ENCODE measurements around the gene NFIX. TPM values are rescaled to one million over a fixed set of nuclear protein-coding genes. Genes with fewer than 3 reads are reported as not detected.

Gene NFIX
- total RNA-seq, 2 experiments from 2014 or later, result 4.7 to 5.0 TPM

DNA sequence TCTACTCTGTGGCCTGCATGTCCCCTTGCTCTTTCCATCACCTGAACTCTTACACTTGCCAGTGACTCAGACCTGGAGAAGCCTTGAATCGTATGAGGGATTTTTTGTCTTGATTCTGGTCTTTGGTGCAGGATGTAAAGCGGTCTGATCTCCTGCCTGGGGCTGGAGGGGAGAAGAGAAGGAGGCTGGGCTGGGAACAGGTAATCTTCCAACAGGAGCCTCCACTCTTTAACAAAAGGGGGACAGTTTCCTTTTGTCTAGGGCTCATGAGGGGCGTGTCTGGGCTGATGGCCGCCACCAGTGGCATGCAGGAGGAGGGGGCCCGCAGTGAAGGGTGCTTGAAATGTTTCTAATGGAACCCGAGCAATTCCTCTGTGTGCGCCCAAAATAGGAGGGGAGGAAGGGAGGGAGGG is 24.7 kb downstream of the NFIX start:
- intact Hi-C loops (cut with micrococcal nuclease), result no loop called here
- Mint-ChIP-seq H3K36me3 (ENCODE audit: low read depth) (peaks cover 4% of the 10 kb centered on the region), H3K27ac (no peak overlapping the region), H3K9me3 (no peaks in the 10 kb centered on the region), H3K4me3 (no peak overlapping the region), H3K27me3 (peaks cover 28% of the 10 kb centered on the region), H3K4me1 (ENCODE audit: low read depth) (peaks cover 18% of the 10 kb centered on the region)
- no peak for TF ChIP-seq CTCF (IDR thresholded peaks at IDR 0.05)
- ChIA-PET CTCF (no interaction called here), POLR2A (no interaction called here)
- no peak for DNase-seq
- ATAC-seq, result no peak

DNA sequence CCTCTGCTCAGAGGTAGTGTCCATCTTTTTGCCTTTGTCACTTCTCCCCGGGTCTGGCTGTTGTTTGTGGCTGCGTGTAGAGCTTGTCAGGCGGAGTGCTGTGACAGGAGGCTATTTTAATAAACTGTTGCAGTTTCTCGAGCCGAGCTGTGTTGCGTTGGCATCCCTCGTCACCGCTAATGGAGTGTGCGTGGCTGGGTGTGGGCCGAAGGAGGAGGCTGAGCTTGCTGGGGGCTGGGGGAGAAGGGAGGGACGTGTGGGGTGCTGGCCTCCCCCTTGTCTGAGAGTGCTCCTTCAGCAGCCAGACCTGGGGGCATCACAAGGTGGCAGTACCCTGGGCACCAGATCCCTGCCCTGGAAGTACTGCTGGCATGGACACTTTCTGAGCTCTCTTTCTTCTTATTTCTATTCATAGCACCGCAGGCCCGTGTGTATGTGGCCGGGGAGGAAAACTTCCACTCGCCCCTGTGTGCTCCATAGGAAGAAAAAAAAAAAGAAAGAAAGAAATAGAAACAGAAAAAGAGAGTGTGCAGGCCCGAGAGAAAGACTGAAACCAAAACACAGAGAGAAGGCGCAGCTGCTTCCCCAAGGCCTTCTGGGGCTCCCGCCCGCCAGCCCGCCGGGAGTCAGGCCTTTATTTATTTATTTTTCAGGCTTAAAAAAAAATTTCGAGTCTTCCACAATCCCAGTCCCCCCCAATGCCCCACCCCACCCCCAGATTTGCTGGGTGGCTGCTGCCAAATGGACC is 27.0 kb downstream of the NFIX start:
- CTCF ChIA-PET, result interaction anchor here (0.9 to 3.5 kb wide), 8 partner anchors 8 to 57 kb away, joined by 3 to 15 read pairs (median 8); no protein-coding TSS in a partner anchor
- POLR2A ChIA-PET, result interaction anchor here (1.6 to 1.7 kb wide), 2 partner anchors 9 to 10 kb away, joined by 7 to 8 read pairs; no protein-coding TSS in a partner anchor

GRCh38 chr19:13022859-13023636 is 27.8 kb downstream of the NFIX start:
- ATAC-seq (peak; percentile 63), DNase-seq (peak; percentile 29)
- Mint-ChIP-seq H3K36me3 (ENCODE audit: low read depth) (peaks cover 4% of the 10 kb centered on the region), H3K4me3 (peak overlapping the region; percentile 64), H3K27ac (peak overlapping the region; percentile 12), H3K9me3 (no peaks in the 10 kb centered on the region), H3K27me3 (peaks cover 21% of the 10 kb centered on the region), H3K4me1 (ENCODE audit: low read depth) (peaks cover 18% of the 10 kb centered on the region)
- intact Hi-C loops (cut with micrococcal nuclease), result no loop called here
- ChIA-PET POLR2A (interaction anchor here (1.6 kb wide), 1 partner anchor 10 kb away, joined by 8 read pairs; no protein-coding TSS in a partner anchor), CTCF (interaction anchor here (1.1 to 12.4 kb wide), 7 partner anchors 10 to 72 kb away, joined by 3 to 154 read pairs (median 12); no protein-coding TSS in a partner anchor)
- no peak for TF ChIP-seq CTCF (IDR thresholded peaks at IDR 0.05)

More for the DNA sequence above, 27.0 kb downstream of the NFIX start:
- H3K27ac Mint-ChIP-seq, result no peak overlapping the region
- H3K9me3 Mint-ChIP-seq, result no peaks in the 10 kb centered on the region
- intact Hi-C loops (cut with micrococcal nuclease), result no loop called here
- peaks cover 26% of the 10 kb centered on the region for H3K27me3 Mint-ChIP-seq
- DNase-seq, result no peak
- H3K4me1 Mint-ChIP-seq (ENCODE audit: low read depth), result peaks cover 18% of the 10 kb centered on the region
- TF ChIP-seq CTCF (IDR thresholded peaks at IDR 0.05), result no peak
- H3K36me3 Mint-ChIP-seq (ENCODE audit: low read depth), result peaks cover 4% of the 10 kb centered on the region
- ATAC-seq, result no peak
- H3K4me3 Mint-ChIP-seq, result no peak overlapping the region

DNA sequence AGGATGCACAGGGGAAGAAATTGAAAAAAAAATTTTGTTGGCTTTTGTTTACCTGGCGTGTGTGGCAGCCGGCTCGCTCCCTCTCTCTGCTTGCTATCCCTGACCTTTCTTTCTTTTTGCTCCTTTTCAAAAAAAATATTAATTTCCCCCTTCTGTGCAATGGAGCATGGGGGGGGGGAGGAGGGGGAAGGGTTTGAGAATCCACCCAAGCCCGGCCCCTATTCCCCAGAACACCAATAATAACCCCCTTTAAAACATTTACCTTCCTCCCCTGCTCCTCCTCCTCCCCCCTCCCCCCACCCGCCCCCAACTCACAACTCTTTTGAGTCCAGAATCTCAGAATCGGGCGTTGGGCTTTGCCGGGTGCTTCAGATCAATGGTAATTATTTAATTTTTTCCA is 28.4 kb downstream of the NFIX start:
- H3K4me3 Mint-ChIP-seq, result peak overlapping the region; percentile 64
- no peak for TF ChIP-seq CTCF (IDR thresholded peaks at IDR 0.05)
- ATAC-seq (no peak), DNase-seq (no peak)
- H3K9me3 Mint-ChIP-seq, result no peaks in the 10 kb centered on the region
- peaks cover 4% of the 10 kb centered on the region for H3K36me3 Mint-ChIP-seq (ENCODE audit: low read depth)
- POLR2A ChIA-PET, result interaction anchor here (0.7 kb wide), 1 partner anchor 10 kb away, joined by 3 read pairs; no protein-coding TSS in a partner anchor
- H3K27me3 Mint-ChIP-seq, result peaks cover 21% of the 10 kb centered on the region
- CTCF ChIA-PET, result interaction anchor here (1.1 to 12.4 kb wide), 5 partner anchors 10 to 71 kb away, joined by 3 to 154 read pairs (median 13); no protein-coding TSS in a partner anchor
- no peak overlapping the region for H3K27ac Mint-ChIP-seq
- H3K4me1 Mint-ChIP-seq (ENCODE audit: low read depth), result peaks cover 18% of the 10 kb centered on the region
- intact Hi-C loops (cut with micrococcal nuclease), result no loop called here
